Kidney capillary endothelial cell (primary cell): Measurements from ENCODE around the gene DENND1C.

Experiments
- DNase-seq: peaks from one replicate; pipeline ENCODE4 v3.0.0-alpha.2; 2018; ENCODE audit warnings: low spot score

Gene DENND1C

GRCh38 chr19:6479836-6480398 is 1.7 kb downstream of the DENND1C start:
- no peak for DNase-seq

- DNase-seq, result no peak
Measured at GRCh38 chr19:6478815-6479214, 2.8 kb downstream of the DENND1C start.

DNA sequence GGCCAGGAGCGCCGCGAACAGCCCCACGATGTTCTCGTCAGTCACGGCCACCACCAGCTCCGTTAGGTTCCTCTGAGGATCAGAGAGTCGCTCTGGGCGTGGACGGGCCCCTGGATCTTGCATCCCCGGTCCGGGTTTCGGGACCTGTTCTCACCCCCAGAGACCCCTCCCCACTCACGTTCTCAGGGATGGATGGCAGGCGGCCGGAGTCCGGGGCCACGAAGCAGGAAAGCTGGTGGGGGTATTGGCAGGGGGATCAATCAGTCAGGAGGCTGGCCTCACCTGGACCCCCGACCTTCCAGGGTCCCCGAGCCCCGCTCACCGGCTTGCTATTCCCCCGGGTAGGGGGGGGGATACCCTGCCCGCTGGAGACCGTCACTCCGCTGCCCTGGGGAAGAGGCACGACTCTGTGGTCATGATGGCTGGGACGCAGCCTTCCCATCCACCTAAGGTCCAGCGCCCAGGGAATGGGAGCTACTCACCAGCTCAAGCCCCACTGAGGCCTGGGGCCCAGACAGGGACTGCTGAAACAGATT is 4.6 kb downstream of the DENND1C start:
- no peak for DNase-seq

GRCh38 chr19:6476155-6476895 is 5.3 kb downstream of the DENND1C start:
- DNase-seq, result peak; percentile 38

DNA sequence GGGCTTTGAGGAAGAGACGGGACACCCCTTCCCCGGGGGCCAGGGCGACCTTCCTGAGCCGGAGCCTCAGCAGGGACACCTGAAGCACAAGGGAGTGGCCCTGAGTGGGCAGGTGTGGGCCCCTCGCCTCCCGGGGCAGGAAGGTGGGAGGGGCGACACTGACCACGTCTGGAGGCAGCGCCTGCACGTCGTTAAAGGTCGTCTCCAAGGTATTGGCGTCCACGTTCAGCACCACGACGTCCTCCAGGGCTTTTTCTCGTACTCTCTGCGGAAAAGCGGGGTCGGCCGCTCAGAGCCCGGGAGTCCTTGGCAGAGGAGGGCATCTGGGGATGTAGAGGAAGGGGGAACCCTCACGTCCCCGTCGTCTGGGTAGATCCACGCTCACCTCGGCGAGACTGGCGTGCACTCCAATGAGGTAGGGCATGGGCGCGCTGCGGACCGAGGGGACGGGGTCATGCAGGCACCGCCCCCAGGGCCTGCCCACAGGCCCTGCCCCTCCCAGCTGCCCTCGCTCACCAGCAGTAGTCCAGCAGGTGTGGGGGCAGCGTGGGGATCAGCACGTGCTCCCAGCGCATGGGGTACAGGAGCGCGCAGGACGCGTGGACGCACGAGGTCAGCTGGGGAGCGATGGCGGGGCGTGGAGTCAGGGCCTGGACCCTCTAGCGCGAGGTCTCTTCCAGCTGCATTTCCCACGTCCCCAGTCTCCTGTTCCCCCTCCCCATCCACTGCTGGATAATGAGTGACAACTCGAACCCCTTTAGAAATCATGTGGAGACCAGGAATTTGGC is 6.1 kb downstream of the DENND1C start:
- no peak for DNase-seq

GRCh38 chr19:6473647-6474046 is 7.9 kb downstream of the DENND1C start:
- no peak for DNase-seq

GRCh38 chr19:6472713-6473112 is 8.9 kb downstream of the DENND1C start:
- no peak for DNase-seq

- DNase-seq, result no peak
Measured at GRCh38 chr19:6471076-6471475, 10.5 kb downstream of the DENND1C start.

DNA sequence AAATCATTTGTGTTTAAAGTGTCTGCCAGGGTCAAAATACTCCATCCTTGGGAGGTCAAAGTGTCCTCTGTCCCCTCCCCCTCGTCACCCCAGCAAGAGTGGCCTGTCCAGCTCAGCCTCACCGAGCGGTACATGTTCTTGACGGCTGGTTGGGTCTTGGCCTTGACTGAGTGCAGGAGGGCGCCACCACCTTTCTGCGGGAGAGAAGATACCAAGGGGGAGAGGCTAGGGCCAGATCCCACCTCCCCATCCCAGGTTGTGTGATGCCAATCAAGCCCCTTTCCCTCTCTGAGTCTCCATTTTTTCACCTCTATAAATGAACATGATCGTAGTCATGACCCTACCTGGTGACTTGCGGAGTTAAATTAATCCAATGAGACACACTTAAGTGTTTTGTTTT is 11.4 kb downstream of the DENND1C start:
- no peak for DNase-seq

- DNase-seq, result no peak
Measured at GRCh38 chr19:6467384-6467783, 14.2 kb downstream of the DENND1C start.

GRCh38 chr19:6466526-6467248 is 14.9 kb downstream of the DENND1C start:
- DNase-seq, result no peak

GRCh38 chr19:6465663-6466062 is 15.9 kb downstream of the DENND1C start:
- DNase-seq, result no peak

GRCh38 chr19:6465006-6465405 is 16.6 kb downstream of the DENND1C start:
- no peak for DNase-seq

- no peak for DNase-seq
Measured at GRCh38 chr19:6464070-6464873, 17.3 kb downstream of the DENND1C start, which contains the start of gene CRB3. TSS of gene CRB3 (plus strand) at chr19:6464271. CDS start at chr19:6464702, 431 bp downstream.

GRCh38 chr19:6460099-6460884 is 21.3 kb downstream of the DENND1C start:
- DNase-seq, result peak; percentile 90

DNA sequence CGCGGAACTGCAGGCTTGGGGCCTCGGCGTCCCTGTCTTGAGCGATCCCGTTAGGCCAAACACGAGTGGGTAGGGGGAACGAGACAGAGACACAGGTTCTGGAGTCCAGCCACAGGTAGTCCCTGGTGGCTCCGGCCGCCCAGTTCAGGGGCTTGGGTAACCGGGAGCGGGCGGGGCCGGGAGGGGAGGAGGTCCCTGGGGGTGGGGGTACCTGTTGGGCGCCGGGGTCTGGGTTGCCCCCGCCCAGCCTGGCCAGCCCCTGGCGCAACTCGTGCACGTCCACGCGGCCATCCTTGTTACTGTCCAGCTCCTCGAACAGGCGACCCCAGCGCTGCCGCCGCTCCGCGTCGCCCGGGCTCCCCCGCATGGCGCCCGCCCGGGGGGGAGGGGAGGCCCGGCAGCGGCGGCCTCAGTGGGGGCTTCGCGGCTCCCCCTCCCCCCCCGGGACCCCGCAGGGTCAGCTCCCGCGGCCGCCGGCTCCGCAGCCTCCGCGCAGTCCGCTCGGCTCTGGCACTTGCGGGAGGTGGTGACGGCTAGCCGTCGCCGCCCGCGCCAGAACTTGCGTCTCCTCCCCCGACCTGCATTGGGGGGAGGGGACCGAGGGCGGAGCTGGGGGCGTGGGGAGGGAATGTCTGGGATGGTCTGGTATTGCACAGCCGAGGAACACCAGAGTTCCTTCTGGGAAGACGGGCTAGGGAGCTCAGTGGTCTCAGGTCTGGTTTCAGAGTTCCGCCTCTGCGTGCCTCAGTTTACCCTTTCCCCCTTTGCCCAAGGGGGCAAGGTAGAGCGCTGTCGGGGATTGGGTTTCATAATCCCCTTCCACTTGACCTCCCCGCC is 22.1 kb downstream of the DENND1C start, which contains the start of gene SLC25A23:
TSS of gene SLC25A23 (minus strand) at position 531 of the 837 bp plus-strand sequence. CDS start at position 367, 164 bp downstream.
- DNase-seq, result peak; percentile 30

- no peak for DNase-seq
Measured at GRCh38 chr19:6458695-6459261, 22.8 kb downstream of the DENND1C start.

DNA sequence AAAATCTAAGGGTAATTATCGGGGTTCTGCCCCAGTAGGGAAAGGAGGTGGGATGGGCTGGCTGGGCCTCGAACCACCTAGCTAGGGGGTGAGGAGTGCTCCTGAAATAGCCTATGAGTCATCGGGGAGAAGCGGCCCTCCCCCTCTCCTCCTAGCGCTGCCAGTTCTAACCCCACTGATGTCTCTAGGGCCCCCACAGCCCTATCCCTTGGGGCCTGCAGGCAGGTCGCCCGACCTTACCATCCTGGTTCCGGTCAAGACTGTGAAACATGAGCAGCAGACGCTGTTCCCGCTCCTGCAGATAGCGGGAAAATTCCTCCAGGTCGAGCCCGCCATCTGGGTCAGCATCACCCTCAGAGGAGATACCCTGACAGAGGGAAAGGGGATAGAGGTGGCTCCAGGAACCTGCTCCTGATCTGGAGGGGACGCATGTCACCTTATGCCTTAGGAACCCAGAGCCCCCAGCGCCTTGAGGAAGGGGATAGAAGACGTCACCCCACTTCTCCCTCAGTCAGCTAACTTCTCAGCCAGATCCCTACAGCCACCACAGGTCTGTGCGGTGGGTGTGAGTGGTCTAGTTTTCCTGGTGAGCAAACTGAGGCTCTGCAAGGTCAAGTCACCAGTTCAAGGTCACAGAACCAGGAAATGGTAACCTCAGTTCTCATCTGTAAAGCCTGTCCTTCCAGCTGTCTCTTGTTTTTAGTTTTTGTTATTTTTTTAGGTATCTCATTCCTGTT is 23.5 kb downstream of the DENND1C start:
- no peak for DNase-seq
